Measurements from ENCODE around the gene GHRL.
"Not testable (repeated sequence)": the region's sequence is repeated elsewhere in the genome, so short reads cannot be mapped to it uniquely, and the experiment has no call there.

Gene GHRL

DNA sequence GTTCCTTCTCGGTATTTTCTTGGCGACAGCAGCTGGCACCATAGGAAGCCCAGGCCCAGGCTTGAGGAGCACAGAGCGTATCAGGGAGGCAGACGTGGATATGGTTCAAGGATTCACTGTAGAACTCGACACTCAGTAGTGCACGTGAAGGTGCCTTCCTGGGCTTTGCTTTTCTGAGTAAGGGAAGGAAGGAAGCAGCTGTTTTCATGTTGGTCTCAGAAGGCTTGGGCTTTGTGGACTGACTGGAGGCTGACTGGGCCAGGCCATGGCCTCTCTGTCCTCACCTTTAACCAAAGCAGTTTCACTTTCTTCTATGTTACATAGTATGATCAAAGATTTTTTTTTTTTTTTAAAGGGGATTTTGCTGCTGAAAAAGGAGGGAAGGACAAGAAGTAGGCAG, 6.9 kb upstream of the GHRL start:
- Mint-ChIP-seq H3K4me3 (no peak overlapping the region), H3K4me1 (peaks cover 12% of the 10 kb centered on the region), H3K27me3 (no peaks in the 10 kb centered on the region), H3K9me3 (no peaks in the 10 kb centered on the region), H3K27ac (peak overlapping the region; percentile 74), H3K36me3 (peaks cover 18% of the 10 kb centered on the region)
- DNase-seq (ENCODE audit: low spot score in 2 of 2), result no peak
- ATAC-seq (ENCODE audit: low read depth), result peak; percentile 38

DNA sequence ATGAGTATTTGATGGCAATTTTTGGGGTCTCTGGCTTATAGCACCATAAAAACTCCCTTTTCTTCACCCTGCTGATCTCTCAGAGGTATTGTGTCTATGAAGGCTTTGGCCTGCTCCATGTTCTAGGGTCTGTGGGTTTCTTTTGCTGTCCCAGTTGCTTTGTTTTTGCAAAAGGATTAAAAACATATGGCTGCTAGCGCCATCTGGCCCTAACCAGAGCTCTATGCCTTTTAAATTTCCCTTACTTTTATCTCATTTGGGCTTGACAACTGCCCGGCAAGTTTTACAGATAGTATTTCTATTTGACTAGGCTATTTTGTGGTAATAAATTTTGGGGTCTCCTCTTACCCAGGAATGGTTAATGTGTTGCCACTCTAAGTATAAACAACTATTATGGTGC, 6.4 kb upstream of the GHRL start:
- Mint-ChIP-seq H3K27ac (peak overlapping the region; percentile 74), H3K4me3 (no peak overlapping the region), H3K9me3 (no peaks in the 10 kb centered on the region), H3K4me1 (peaks cover 15% of the 10 kb centered on the region), H3K27me3 (no peaks in the 10 kb centered on the region), H3K36me3 (peaks cover 18% of the 10 kb centered on the region)
- DNase-seq (ENCODE audit: low spot score in 2 of 2), result no peak
- no peak for ATAC-seq (ENCODE audit: low read depth)

DNA sequence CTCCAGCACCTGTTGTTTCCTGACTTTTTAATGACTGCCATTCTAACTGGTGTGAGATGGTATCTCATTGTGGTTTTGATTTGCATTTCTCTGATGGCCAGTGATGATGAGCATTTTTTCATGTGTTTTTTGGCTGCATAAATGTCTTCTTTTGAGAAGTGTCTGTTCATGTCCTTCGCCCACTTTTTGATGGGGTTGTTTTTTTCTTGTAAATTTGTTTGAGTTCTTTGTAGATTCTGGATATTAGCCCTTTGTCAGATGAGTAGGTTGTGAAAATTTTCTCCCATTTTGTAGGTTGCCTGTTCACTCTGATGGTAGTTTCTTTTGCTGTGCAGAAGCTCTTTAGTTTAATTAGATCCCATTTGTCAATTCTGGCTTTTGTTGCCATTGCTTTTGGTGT, 5.3 kb upstream of the GHRL start:
- Mint-ChIP-seq H3K36me3 (peaks cover 18% of the 10 kb centered on the region), H3K4me1 (peaks cover 17% of the 10 kb centered on the region)
- not testable (repeated sequence) for ATAC-seq (ENCODE audit: low read depth); H3K27me3 Mint-ChIP-seq; H3K9me3 Mint-ChIP-seq; H3K4me3 Mint-ChIP-seq; DNase-seq (ENCODE audit: low spot score in 2 of 2); H3K27ac Mint-ChIP-seq

DNA sequence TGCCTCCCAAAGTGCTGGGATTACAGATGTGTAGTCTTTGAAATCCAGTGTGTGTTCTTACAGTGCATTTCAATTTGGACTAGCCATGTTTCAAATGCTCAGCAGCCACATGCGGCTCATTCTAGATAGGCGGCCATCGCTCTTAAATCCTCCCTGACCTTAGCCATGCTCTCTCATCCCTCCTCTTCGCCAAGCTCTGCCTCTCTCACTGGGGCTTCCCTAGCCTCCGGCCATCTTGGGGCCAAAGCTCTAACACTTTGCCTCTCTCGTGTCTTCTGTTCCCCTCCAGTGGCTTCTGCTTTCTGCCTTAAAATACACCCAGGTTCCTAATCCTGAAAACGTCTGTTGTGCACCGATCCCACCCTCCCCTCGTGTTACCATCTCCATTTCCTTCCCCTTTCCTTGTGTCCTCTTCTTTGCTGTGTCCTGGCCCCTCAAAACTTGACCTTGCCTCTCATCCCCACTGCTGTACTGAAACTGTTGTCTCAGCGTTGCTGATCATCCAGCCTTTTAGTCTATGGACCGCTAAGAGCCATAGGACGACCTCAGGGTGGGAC, 1.4 kb upstream of the GHRL start:
- Mint-ChIP-seq H3K9me3 (no peaks in the 10 kb centered on the region), H3K36me3 (peaks cover 7% of the 10 kb centered on the region), H3K4me1 (peaks cover 20% of the 10 kb centered on the region), H3K27ac (peak overlapping the region; percentile 7), H3K27me3 (no peaks in the 10 kb centered on the region), H3K4me3 (peak overlapping the region; percentile 11)
- ATAC-seq (ENCODE audit: low read depth) (no peak), DNase-seq (ENCODE audit: low spot score in 2 of 2) (no peak)

DNA sequence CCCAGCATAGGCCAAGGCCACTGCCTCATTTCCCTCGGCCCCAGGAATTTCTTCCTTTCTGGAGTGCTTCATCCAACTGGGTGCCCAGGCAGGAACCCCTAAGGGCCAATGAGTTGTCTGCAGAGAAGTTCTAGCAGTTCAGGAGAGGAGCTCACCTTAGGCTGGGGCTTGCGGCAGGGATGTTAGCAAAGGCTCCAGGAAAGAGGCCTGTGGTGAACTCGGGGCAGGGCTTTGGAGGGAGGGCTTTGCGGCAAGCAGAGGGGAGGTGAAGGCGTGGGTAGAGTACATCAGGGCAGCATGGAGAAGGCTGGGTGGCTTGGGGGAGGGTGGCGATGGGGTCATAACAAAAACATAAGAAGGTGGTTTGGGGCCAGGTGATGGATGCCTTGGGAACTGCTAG, 1.1 kb downstream of the GHRL start:
- Mint-ChIP-seq H3K27ac (peak overlapping the region; percentile 76), H3K9me3 (no peaks in the 10 kb centered on the region), H3K36me3 (peaks cover 4% of the 10 kb centered on the region), H3K4me3 (peak overlapping the region; percentile 73), H3K4me1 (peaks cover 20% of the 10 kb centered on the region), H3K27me3 (no peaks in the 10 kb centered on the region)
- no peak for DNase-seq (ENCODE audit: low spot score in 2 of 2)
- no peak for ATAC-seq (ENCODE audit: low read depth)

DNA sequence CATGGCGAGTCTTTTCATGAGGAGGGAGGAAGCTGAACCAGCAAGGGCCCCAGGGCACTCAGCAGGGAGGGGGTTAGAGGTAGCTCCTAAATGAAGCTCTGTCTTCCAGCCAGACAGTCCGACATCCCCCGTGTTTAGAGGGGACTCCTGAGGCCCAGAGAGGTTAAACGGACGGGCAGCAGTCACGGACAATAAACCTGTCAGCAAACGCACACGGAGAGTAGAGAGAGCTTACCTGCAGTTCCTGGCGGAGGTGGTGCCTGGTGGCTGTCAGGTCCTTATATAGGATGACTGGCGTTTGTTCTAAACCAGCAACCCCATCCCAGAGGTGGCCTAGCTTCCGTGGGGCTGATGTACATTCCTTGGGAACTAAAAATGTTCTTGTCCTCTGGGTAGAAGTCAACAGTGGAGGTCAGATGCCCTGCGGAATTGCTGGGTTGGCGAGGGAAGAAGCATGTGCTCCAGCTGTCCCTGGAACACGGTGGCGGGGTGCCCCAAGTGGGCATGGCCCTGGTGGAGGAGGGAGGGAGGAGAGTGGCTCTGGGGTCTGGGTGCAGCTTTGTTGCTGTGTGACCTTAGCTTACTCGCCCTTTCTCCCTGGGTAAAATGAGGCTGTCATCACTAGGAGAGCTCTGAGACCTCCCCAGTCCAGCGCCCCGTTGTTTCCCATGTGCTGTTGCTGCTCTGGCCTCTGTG, 2.1 kb downstream of the GHRL start:
- peaks cover 2% of the 10 kb centered on the region for H3K36me3 Mint-ChIP-seq
- ATAC-seq (ENCODE audit: low read depth) (no peak), DNase-seq (ENCODE audit: low spot score in 2 of 2) (no peak)
- no peak overlapping the region for H3K27ac Mint-ChIP-seq
- H3K27me3 Mint-ChIP-seq, result no peaks in the 10 kb centered on the region
- peaks cover 20% of the 10 kb centered on the region for H3K4me1 Mint-ChIP-seq
- H3K9me3 Mint-ChIP-seq, result no peaks in the 10 kb centered on the region
- no peak overlapping the region for H3K4me3 Mint-ChIP-seq

DNA sequence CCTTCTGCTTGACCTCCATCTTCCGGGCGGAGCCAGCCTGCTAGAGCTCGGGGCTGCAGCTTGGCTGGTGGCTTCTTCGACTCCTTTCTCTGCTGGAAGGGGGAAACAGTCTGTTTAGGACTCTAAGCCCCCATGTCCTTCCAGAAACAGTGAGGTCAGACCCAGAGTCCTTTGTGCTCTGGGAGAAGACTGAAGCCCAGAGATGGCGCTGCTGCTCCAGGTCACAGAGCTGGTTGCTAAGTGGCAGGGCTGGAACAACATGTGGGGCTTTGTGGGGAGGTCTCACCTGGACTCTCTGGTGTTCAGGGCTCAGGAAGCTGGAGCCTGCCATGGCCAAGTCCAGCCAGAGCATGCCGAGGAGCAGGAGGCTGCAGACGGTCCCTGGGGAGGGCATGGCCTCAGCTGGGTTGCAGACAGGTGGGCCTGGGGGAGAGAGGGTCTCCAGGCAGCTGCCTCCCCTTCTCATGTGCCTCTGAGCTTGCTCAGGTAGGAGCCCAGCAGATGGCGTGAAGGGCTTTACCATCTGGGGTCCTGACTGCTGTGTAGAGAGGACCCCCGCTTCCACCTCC, 2.9 kb downstream of the GHRL start:
- H3K9me3 Mint-ChIP-seq, result no peaks in the 10 kb centered on the region
- no peak for DNase-seq (ENCODE audit: low spot score in 2 of 2)
- no peak overlapping the region for H3K4me3 Mint-ChIP-seq
- no peak for ATAC-seq (ENCODE audit: low read depth)
- H3K36me3 Mint-ChIP-seq, result peaks cover 2% of the 10 kb centered on the region
- H3K27me3 Mint-ChIP-seq, result no peaks in the 10 kb centered on the region
- H3K27ac Mint-ChIP-seq, result no peak overlapping the region
- H3K4me1 Mint-ChIP-seq, result peaks cover 24% of the 10 kb centered on the region

DNA sequence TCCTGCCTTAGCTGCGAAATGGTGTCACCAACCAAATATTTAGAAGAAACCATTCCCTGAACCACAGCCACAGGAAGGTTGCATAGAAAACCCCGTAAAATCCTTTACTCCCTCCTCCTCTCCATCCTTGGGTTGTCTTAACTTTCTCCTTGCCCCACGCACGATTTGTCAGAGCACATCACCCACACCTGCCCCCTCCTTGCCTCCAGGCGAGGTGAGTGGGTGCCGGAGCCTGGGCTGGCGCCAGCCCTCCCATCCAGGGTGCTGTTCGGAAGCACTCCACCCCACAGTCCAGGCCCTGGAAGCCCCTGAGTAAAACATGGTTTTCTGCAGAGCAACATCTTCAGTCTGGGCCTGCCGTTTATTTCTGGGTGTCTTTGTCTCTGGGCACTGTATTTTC, 3.7 kb downstream of the GHRL start:
- DNase-seq (ENCODE audit: low spot score in 2 of 2) (no peak), ATAC-seq (ENCODE audit: low read depth) (no peak)
- Mint-ChIP-seq H3K4me3 (no peak overlapping the region), H3K27me3 (no peaks in the 10 kb centered on the region), H3K9me3 (no peaks in the 10 kb centered on the region), H3K27ac (peak overlapping the region; percentile 41), H3K4me1 (peaks cover 27% of the 10 kb centered on the region), H3K36me3 (peaks cover 2% of the 10 kb centered on the region)

DNA sequence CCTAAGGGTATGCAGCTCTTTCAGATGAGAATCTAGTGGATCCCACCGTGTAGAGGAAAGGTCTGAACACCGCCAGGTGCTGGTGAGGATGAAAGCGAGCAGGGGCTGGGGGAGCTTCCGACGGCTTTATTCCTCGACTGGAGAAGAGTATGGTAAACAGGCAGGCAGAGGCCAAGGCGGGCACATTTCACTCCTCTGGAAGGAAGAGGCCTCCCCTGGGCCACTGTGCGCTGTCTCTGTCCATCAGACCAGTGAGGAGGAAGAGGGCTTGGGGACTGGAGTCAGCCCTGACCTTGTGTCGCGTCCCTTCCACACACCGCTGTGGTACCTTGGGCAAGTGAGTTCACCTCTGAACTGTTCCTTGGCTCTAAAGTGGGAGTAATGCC, 4.2 kb downstream of the GHRL start:
- H3K4me3 Mint-ChIP-seq, result no peak overlapping the region
- no peaks in the 10 kb centered on the region for H3K9me3 Mint-ChIP-seq
- no peak for ATAC-seq (ENCODE audit: low read depth)
- no peak for DNase-seq (ENCODE audit: low spot score in 2 of 2)
- H3K27me3 Mint-ChIP-seq, result no peaks in the 10 kb centered on the region
- H3K27ac Mint-ChIP-seq, result no peak overlapping the region
- peaks cover 2% of the 10 kb centered on the region for H3K36me3 Mint-ChIP-seq
- H3K4me1 Mint-ChIP-seq, result peaks cover 26% of the 10 kb centered on the region

DNA sequence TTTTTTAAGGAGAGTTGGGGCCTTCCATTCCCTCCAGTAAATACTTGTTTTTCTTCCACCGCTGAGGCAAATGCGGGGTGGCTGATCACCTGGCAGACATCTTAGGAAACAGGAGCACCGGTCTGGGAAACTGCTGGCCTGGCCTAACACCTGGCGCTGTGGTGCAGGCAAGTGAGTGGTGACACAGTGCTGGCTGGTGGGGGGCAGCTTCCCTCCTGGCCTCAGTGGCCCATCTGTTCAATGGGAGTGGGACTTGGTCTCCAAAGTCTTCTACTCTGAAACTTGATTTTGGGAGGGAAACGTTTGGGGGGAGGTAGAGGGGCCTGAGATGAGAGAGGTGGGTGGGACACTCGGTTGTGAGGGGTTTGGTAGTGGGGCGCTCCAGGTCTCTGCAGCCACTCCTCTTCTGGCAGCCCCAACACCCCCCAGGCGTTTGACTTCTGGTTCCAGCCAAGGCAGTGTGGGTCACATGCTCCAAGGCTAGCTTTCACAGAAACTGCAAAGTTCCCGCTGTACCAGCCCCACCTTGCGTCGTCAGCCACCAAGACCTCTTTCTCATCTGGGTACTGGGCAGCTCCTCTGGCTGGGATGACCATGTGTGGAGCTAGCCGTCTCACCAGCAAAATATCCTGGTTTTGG, 4.7 kb downstream of the GHRL start:
- Mint-ChIP-seq H3K27me3 (no peaks in the 10 kb centered on the region), H3K27ac (no peak overlapping the region), H3K4me1 (peaks cover 26% of the 10 kb centered on the region), H3K9me3 (no peaks in the 10 kb centered on the region), H3K4me3 (no peak overlapping the region), H3K36me3 (peaks cover 2% of the 10 kb centered on the region)
- ATAC-seq (ENCODE audit: low read depth), result no peak
- no peak for DNase-seq (ENCODE audit: low spot score in 2 of 2)

DNA sequence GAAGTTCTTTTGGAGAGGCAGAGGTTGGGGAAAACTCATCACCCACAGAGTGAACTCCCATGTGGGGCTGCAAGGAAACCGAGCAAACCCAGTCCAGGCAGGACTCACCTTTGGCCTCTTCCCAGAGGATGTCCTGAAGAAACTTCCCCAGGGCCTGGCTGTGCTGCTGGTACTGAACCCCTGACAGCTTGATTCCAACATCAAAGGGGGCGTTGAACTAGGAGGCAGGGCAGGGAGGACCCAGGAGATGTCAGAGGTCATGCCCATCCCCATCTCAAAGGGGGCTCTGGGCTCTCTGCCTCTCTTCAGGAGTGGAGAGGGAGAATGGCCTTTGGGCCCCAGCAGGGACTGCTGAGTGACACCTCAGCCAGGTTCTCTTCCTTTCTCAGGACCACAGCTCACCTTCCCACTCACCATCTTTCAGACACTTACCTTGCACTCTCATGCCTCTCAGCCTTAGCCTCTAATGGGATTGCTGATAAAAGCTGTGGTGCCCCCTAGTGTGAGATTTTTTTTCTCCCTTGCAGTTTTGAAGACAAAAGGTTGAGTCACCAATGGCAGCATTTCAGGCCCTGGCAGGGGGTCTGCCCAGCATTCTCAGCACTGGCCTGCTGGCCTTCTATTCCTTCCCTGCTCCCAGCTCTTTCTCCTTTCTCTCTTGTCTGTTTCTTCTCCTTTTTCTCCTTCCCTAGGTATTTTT, 6.0 kb downstream of the GHRL start:
- DNase-seq (ENCODE audit: low spot score in 2 of 2) (peak; percentile 27 to 34), ATAC-seq (ENCODE audit: low read depth) (peak; percentile 53)
- Mint-ChIP-seq H3K27me3 (no peaks in the 10 kb centered on the region), H3K4me3 (no peak overlapping the region), H3K4me1 (peaks cover 16% of the 10 kb centered on the region), H3K27ac (no peak overlapping the region), H3K36me3 (peaks cover 5% of the 10 kb centered on the region), H3K9me3 (no peaks in the 10 kb centered on the region)

DNA sequence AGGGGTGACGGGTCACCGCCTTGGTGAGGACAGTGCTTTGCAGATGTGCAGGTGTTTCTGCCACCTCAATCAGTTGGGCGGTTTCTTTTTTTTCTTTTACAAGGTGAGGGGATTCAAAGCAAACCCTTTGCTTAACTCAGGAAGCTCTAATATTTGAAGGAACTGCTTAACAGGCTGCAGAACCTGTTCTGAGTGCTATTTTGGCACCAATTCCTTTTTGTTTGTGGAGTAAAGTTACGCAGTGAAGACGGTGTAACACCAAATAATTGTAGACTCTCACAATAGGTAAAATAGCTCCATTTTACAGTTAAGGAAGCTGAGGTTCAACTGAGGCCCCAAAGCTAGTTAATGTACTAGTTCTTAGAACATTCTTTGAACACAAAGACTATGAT, 6.6 kb downstream of the GHRL start:
- Mint-ChIP-seq H3K4me3 (no peak overlapping the region), H3K27me3 (no peaks in the 10 kb centered on the region), H3K4me1 (peaks cover 13% of the 10 kb centered on the region), H3K27ac (no peak overlapping the region), H3K9me3 (no peaks in the 10 kb centered on the region), H3K36me3 (peaks cover 3% of the 10 kb centered on the region)
- ATAC-seq (ENCODE audit: low read depth) (no peak), DNase-seq (ENCODE audit: low spot score in 2 of 2) (no peak)

DNA sequence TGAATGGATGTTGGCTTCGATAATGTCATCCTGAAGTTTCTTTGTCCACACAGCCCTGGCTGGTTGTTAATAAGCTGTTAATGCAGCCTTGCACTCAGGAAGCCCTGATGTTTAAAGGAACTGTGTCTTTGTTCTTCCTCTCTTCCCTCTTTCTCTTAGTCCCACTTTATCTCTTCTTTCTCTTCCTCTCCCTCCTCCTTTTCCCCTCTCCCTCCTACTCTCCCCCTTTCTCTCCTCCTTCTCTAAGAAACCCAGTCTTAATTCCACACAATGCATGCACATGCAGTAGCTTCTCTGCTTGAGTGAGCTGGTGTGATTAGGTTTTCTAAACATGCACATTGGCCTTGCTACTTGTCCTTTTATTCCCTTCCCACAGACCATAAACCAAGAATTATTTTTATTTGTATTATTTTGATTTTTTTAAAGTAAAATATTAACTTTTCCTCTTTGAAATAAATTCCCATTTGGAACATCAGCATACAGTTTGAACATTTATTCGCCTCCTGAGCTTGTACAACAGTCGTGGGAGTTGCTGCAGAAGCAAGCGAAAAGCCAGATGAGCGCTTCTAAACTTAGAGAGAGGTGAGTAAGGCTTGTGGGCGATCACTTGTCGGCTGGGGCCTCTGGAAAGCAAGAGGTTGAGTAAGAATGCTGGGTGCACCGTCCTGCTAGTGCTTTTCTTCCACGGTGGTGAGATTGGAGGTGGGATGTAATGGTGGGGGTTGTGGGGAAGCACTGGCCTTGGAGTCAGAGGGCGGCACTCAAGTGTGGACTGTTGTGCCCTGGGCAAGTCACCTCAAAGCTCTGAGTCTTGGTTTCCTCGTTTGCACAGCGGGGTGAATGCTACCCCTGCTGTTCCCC, 7.2 kb downstream of the GHRL start:
- Mint-ChIP-seq H3K9me3 (no peaks in the 10 kb centered on the region), H3K4me1 (peaks cover 13% of the 10 kb centered on the region), H3K4me3 (no peak overlapping the region), H3K27me3 (no peaks in the 10 kb centered on the region), H3K27ac (peak overlapping the region; percentile 32), H3K36me3 (peaks cover 3% of the 10 kb centered on the region)
- ATAC-seq (ENCODE audit: low read depth) (no peak), DNase-seq (ENCODE audit: low spot score in 2 of 2) (no peak)
